Cardiac fibroblast (primary cell): ENCODE results near the gene SEMA5A.

Source experiments
- DNase-seq, 2 donors: peaks; one replicate each; pipeline versions ENCODE4 v3.0.0 to v3.0.0-alpha.2; 2010; ENCODE audit warnings: low read depth in 2 of 2
- H3K4me3 ChIP-seq, 2 donors: replicated peaks in 1 of 2; 1 replicate in 1 of 2; 2 replicates in 1 of 2; pipeline ENCODE4 v1.5.1; 2011; ENCODE audit warnings: low read depth in 2 of 2, low read length in 2 of 2, mild to moderate bottlenecking in 2 of 2, moderate library complexity in 1 of 2
- CTCF ChIP-seq: IDR thresholded peaks from one replicate; pipeline ENCODE4 v1.5.1; 2011; ENCODE audit warnings: low read depth, mild to moderate bottlenecking, low read length, inconsistent platforms

Gene SEMA5A

GRCh38 chr5:9046756-9047481 is 499.0 kb downstream of the SEMA5A start:
- H3K4me3 ChIP-seq: no peak overlapping the region
- no peak for TF ChIP-seq CTCF
- DNase-seq: peak; percentile 76 to 96

GRCh38 chr5:9045946-9046345 is 499.9 kb downstream of the SEMA5A start:
- H3K4me3 ChIP-seq: no peak overlapping the region
- no peak for TF ChIP-seq CTCF
- DNase-seq: no peak

GRCh38 chr5:9042241-9042640 is 503.6 kb downstream of the SEMA5A start:
- no peak for TF ChIP-seq CTCF
- no peak for DNase-seq
- no peak overlapping the region for H3K4me3 ChIP-seq

GRCh38 chr5:9040475-9040874 is 505.4 kb downstream of the SEMA5A start:
- TF ChIP-seq CTCF: no peak
- no peak for DNase-seq
- H3K4me3 ChIP-seq: no peak overlapping the region

- DNase-seq: no peak
- no peak for TF ChIP-seq CTCF
- no peak overlapping the region for H3K4me3 ChIP-seq
These were observed 508.8 kb downstream of the SEMA5A start for GRCh38 chr5:9037048-9037447.

GRCh38 chr5:9035346-9035745 is 510.5 kb downstream of the SEMA5A start:
- TF ChIP-seq CTCF: no peak
- no peak for DNase-seq
- H3K4me3 ChIP-seq: no peak overlapping the region

GRCh38 chr5:9034649-9035048 is 511.2 kb downstream of the SEMA5A start:
- peak; percentile 79 to 89 for DNase-seq
- no peak for TF ChIP-seq CTCF

More at GRCh38 chr5:9034649-9035048, 511.2 kb downstream of the SEMA5A start:
- H3K4me3 ChIP-seq: no peak overlapping the region
